ENCODE data around the gene SLC9C2. TPM values are rescaled to one million over a fixed set of nuclear protein-coding genes. Genes with fewer than 3 reads are reported as not detected.
"Not testable (repeated sequence)": the region's sequence is repeated elsewhere in the genome, so short reads cannot be mapped to it uniquely, and the experiment has no call there.

SLC9C2 gene
- total RNA-seq, 3 donors from 2014 or later: not detected

- Histone ChIP-seq H3K27ac (no peak overlapping the region), H3K4me3 (no peak overlapping the region), H3K9me3 (no peaks in the 10 kb centered on the region), H3K27me3 (no peaks in the 10 kb centered on the region), H3K4me1 (no peaks in the 10 kb centered on the region), H3K36me3 (no peaks in the 10 kb centered on the region)
- no peak for TF ChIP-seq POLR2AphosphoS5 (IDR thresholded peaks at IDR 0.05)
- no peak for TF ChIP-seq CTCF (IDR thresholded peaks at IDR 0.05)
- no peak for TF ChIP-seq POLR2A (IDR thresholded peaks at IDR 0.05)
- DNase-seq (ENCODE audit: low spot score in 2 of 2): no peak
- intact Hi-C loops (cut with DNase I; ENCODE audit: low total_unique reads): no loop called here
Measured at GRCh38 chr1:173520799-173521198, 82.1 kb downstream of the SLC9C2 start.

GRCh38 chr1:173514503-173514902, 88.4 kb downstream of the SLC9C2 start:
- not testable (repeated sequence) for DNase-seq (ENCODE audit: low spot score in 2 of 2); H3K27ac ChIP-seq; H3K9me3 ChIP-seq; H3K4me1 ChIP-seq; H3K4me3 ChIP-seq; H3K36me3 ChIP-seq; H3K27me3 ChIP-seq
- intact Hi-C loops (cut with DNase I; ENCODE audit: low total_unique reads): loop anchor here (2.0 kb wide), 1 partner anchor 52 kb away; no protein-coding TSS in a partner anchor

GRCh38 chr1:173509797-173510196, 93.1 kb downstream of the SLC9C2 start:
- intact Hi-C loops (cut with DNase I; ENCODE audit: low total_unique reads): loop anchor here (5.0 kb wide), 1 partner anchor 292 kb away; no protein-coding TSS in a partner anchor
- no peaks in the 10 kb centered on the region for H3K27me3 ChIP-seq
- no peak for TF ChIP-seq POLR2A (IDR thresholded peaks at IDR 0.05)
- no peak for TF ChIP-seq CTCF (IDR thresholded peaks at IDR 0.05)
- TF ChIP-seq POLR2AphosphoS5 (IDR thresholded peaks at IDR 0.05): no peak
- peaks cover 0 to 8% of the 10 kb centered on the region in 2 donors for H3K9me3 ChIP-seq
- no peak for DNase-seq (ENCODE audit: low spot score in 2 of 2)
- H3K4me1 ChIP-seq: no peaks in the 10 kb centered on the region
- no peak overlapping the region for H3K27ac ChIP-seq
- no peaks in the 10 kb centered on the region for H3K36me3 ChIP-seq
- H3K4me3 ChIP-seq: no peak overlapping the region

GRCh38 chr1:173508541-173508940, 94.3 kb downstream of the SLC9C2 start:
- H3K27ac ChIP-seq: no peak overlapping the region
- intact Hi-C loops (cut with DNase I; ENCODE audit: low total_unique reads): loop anchor here (5.0 kb wide), 1 partner anchor 291 kb away; no protein-coding TSS in a partner anchor
- no peak for TF ChIP-seq CTCF (IDR thresholded peaks at IDR 0.05)
- no peaks in the 10 kb centered on the region for H3K4me1 ChIP-seq
- no peaks in the 10 kb centered on the region for H3K27me3 ChIP-seq
- no peaks in the 10 kb centered on the region for H3K36me3 ChIP-seq
- peaks cover 0 to 1% of the 10 kb centered on the region in 2 donors for H3K9me3 ChIP-seq
- no peak overlapping the region for H3K4me3 ChIP-seq
- DNase-seq (ENCODE audit: low spot score in 2 of 2): no peak

- Histone ChIP-seq H3K27ac (no peak overlapping the region), H3K4me3 (no peak overlapping the region), H3K4me1 (no peaks in the 10 kb centered on the region), H3K36me3 (no peaks in the 10 kb centered on the region), H3K9me3 (no peaks in the 10 kb centered on the region), H3K27me3 (no peaks in the 10 kb centered on the region)
- intact Hi-C loops (cut with DNase I; ENCODE audit: low total_unique reads): loop anchor here (5.0 kb wide), 1 partner anchor 291 kb away; no protein-coding TSS in a partner anchor
- DNase-seq (ENCODE audit: low spot score in 2 of 2): no peak
- TF ChIP-seq CTCF (IDR thresholded peaks at IDR 0.05): no peak
- TF ChIP-seq POLR2A (IDR thresholded peaks at IDR 0.05): no peak
Measured at GRCh38 chr1:173507847-173508209, 95.0 kb downstream of the SLC9C2 start.
